HPDE6-E6E7 (cell line): ENCODE data around the gene RAB14.

ENCODE experiments used
- DNase-seq: peaks from one replicate; pipeline ENCODE4 v3.0.0; 2011; ENCODE audit warnings: missing footprints; ENCODE audit errors: extremely low spot score

Gene RAB14

DNA sequence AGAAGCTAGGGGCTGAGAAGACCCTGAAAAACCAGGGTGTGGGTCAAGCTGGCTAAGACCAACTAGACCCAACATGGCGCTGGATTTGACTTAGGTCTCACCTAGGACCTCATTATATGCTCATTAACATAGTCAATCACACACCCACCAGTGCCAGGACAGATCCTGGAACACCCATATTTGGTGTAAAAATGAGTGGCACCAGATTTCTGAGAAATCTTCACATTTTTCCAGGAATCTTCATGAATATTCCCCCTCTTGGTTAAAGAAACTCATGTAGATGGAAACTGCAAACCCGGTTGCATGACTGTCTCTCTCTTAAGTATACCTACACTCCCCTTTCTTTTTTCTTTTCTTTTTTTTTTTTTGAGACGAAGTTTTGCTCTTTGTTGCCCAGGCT, 17.9 kb upstream of the RAB14 start:
- no peak for DNase-seq

GRCh38 chr9:121218357-121219027, 16.8 kb upstream of the RAB14 start:
- no peak for DNase-seq

DNA sequence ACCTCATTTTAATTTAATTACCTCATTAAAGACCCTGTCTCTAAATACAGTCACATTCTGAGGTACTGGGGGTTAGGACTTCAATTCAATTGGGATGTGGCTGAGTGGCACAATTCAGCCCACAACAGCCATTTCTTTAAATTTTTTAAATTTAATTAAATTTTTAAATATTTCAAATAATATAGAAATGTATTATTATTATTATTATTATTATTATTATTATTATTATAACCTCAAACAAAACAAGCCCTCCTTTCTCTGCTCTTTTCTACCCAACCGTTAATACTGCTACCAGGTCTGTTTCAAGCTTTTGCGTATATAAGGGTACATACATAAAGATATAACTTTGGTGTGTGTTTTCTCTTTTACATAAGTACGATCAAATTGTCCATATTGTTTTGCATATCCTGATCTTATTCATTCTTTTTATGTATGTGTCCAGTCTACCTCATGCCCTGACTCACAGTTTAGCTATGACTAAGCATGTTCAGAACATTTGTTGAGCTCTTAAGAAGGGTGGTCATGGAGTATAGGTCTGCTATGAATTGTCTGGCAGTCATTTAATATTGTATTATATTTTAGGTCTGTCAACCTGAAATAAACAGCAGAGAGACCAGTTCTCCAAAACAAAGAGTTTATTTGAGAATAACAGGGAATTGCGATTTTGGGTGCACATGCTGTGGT, 16.1 kb upstream of the RAB14 start:
- DNase-seq, result no peak

- no peak for DNase-seq
Observed at GRCh38 chr9:121216271-121216805, 14.7 kb upstream of the RAB14 start.

DNA sequence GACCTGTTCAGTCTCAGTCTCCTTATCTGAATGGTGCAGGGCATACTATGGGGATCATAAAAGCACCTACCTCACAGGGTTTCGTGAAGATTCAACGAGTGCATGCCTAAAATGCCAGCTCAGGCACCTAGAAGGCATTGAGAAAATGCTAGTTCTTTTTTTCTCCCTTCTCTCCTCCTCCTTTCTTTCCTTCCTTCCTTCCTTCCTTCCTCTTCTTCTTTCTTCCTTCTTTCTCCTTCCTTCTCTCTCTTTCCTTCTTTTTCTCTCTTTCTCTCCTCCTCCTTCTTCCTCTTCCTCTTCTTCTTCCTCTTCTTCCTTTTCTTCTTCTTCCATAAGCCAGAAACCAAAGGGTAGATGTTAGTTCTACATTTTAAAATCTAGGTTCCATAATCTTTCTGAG, 12.3 kb upstream of the RAB14 start:
- no peak for DNase-seq

DNA sequence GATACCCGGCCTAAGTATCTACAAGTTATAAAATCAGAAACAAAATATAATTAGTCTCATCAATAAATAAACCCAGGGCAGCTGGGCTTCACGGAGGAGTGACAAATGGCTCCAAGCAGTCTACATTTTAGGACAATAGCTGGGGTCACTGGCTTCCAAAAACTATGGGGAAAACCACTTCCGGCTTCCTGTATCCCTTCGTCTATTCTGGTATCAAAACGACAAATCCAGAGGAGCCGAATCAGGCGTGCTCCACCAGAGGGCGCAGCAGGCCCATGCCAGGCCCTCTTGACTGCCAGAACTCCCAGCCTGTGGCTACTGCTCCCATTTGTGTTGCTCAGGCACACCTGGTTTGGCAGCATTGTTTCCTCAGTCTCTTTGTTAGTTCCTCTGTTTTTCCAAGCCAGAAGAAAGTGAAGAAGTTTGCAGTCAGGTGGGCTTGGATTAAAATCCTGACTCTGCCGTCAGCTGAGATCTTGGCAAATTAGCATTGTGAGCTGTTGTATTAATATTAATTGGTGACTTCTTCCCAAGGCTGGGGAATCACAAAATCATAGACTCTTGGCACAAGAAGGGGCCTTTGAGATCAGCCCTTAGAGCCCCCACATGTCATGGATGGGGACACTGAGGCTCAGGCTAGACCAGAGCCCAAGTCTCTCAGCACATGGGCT, 11.6 kb upstream of the RAB14 start:
- DNase-seq, result peak; percentile 82

DNA sequence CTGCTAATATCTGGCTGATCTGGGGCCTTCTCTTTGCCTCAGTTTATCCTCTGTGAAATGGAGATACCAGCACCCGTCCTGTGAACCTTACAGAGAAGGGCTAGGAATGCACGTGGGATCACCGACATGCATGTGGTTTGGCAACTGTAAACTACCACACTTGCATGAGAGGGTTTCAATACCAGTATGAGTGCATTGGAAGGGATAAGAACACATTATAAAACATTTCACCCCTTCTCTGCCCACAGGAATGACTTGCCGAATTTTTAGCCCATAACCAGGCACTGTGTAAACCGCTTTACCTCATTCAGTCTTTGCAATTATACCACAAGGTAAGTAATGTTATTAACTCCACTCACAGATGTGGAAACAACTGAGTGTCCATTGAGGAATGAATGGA, 8.9 kb upstream of the RAB14 start:
- DNase-seq, result no peak

DNA sequence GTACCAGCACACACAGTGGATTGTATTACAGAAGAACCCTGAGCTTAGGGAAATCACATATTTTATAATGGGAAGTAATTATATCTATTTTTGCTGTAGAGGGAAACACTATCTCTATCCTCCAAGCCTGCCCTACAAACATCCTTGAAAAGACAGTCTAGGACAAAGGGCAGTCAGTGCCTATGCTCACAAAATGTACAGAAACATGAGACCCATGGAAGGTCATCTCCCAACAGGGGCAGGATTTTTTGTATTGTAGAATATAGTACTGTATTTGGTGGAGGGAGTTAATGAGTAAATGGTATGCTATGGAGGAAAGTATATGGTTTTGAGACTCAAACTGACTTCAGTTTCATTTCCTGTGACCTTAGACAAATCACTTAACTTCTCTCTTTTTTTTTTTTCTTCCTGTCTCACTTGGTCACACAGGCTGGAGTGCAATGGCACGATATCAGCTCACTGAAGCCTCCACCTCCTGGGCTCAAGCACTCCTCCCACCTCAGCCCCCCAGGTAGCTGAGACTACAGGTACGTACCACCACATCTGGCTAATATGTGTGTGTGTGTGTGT, 5.8 kb upstream of the RAB14 start:
- no peak for DNase-seq

- no peak for DNase-seq
Observed at GRCh38 chr9:121206516-121207370, 5.1 kb upstream of the RAB14 start.

DNA sequence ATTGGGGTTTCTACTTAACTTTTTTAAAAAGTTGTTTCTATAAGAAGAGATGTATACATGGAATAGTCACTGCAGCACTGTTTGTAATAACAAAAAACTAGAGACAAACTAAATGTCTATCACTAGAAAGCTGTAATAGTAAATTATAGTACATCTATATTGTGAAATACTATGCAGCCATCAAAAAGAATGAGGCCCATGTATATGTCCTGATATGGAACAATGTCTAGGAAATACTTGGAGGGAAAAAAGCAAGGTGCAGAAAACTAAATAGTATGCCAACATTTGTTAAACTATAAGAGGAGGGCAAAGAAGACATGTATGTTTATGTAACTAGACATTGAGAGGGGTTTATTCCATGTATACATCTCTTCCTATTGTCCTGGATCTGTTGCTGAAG, 2.9 kb upstream of the RAB14 start:
- DNase-seq, result no peak

DNA sequence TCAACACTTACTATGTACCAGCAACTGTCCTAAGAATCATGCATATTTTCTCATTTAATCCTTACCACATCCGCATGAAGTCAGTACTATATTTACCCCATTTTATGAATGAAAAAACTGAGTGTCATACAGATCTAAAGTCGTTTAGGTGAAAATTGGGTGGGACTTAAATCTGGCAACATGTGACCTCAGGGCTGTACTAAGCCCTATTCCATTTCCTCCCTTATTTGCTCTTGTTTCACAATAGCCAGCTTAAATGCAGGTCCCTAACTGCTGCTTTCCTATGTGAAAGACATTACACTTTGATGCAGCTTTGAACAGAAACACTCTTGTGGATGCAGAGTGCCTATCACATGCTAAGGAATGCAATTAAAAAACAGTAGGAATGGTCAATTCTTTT, 2.5 kb upstream of the RAB14 start:
- DNase-seq, result no peak

- DNase-seq, result no peak
Observed at GRCh38 chr9:121201045-121201737, 478 bp downstream of the RAB14 start.

DNA sequence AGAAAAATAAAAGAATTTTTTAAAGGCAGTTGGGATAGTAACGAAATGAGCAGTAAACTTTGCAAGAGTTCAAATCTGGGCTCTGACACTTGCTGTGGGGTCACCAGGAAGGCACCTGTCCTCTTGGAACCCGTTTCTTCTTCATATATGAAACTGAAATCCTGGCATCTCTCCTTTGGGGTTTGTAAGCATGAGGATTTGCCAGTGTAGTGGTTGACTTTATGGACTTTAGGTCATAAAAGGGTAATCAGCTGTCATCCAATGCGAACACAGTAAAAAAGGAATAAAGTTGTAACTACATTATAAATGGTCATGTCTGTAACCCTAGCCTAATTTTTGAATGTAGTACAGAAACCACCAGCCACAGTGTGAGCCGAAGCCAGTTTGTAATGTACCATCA, 1.3 kb downstream of the RAB14 start:
- DNase-seq, result no peak

DNA sequence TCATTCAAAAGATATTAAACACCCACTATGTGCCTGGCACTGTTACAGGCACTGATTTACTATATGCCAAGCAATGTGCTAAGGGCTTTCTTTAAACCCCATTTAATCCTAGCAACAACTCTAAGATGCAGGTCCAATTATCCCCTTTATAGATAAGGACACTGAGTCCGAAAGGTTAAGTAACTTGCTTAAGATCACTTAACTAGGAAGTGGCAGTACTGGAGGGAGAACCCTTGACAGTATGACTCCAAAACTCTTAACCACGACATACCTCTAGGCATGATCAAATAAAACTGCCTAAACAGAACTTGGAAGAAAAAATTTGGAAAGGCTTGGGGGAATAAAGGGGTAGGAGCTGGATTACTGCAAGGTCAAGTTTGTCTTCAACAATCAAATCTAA, 1.7 kb downstream of the RAB14 start:
- no peak for DNase-seq

GRCh38 chr9:121198512-121199042, 3.1 kb downstream of the RAB14 start:
- DNase-seq, result no peak

DNA sequence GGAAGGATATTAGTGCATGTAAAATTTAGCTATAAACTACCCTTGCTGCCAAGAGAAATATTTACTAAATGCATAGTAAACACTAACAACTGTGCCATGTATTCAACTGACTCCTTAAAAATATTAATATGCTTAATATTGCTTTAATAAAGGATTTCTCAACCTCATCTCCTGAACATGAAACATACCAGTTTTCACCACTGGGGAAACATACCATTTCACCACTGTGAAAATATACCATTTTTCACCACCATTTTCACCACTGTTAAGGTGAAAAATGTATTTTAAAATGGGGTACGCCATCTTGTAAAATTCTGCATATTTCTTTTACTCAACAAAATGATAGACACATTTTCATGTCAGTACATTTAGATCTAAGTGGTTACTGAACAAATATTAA, 4.5 kb downstream of the RAB14 start:
- DNase-seq, result no peak

DNA sequence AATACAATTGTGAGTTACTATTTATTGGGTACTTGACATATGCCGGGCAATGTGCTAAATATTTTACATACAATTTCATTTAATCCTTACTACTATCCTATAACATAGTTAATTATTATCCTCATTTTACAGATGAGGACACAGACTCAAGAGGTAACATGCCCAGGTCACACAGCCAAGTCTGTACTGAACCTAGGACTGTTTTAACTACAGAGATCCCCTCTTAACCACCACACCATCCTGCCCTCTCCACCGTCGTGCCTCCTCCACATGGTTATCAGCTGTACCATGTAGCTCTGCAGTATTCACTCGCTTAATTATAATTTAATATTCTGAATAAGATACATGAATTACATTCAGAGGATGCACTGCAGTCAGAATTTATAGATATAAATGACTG, 5.3 kb downstream of the RAB14 start:
- no peak for DNase-seq

DNA sequence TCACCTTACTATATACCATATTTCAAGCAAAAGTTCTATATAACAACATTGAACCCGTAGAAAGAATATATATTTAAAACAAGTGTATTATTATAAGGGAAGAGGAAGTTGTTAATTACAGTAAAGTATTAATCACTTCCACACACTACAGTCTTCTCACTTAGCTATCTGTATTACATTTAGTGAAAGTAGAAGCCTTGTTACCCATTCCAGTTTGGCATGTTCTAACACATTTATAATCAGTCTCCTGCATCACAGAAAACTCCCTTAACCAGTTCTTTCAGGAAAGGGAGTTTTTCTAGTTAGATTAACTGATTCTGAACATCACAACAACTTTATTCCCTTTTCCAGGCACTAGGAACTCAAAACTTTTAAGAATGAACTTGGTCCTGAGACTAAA, 6.9 kb downstream of the RAB14 start:
- peak; percentile 49 for DNase-seq

- no peak for DNase-seq
Observed at GRCh38 chr9:121192959-121193640, 8.6 kb downstream of the RAB14 start.

- DNase-seq, result no peak
Observed at GRCh38 chr9:121192518-121192917, 9.2 kb downstream of the RAB14 start.
